Renal cortical epithelial cell (primary cell): Measurements from ENCODE around the gene ADCY4. TPM values are rescaled to one million over a fixed set of nuclear protein-coding genes. Genes with fewer than 3 reads are reported as not detected.
"Not testable (repeated sequence)": the region's sequence is repeated elsewhere in the genome, so short reads cannot be mapped to it uniquely, and the experiment has no call there.

ENCODE experiments used
- DNase-seq: peaks from one replicate; pipeline ENCODE4 v3.0.0-alpha.2; 2011; ENCODE audit warnings: low read depth
- total RNA-seq: library from RNA; depleted of rRNA; stranded (reverse); fragments of >200 nt; gene quantifications from 2 replicates; pipeline ENCODE4 v1.2.3, GENCODE V29; 2014

ADCY4 gene
- total RNA-seq, 1 donor from 2014 or later, result 0.40 TPM

DNA sequence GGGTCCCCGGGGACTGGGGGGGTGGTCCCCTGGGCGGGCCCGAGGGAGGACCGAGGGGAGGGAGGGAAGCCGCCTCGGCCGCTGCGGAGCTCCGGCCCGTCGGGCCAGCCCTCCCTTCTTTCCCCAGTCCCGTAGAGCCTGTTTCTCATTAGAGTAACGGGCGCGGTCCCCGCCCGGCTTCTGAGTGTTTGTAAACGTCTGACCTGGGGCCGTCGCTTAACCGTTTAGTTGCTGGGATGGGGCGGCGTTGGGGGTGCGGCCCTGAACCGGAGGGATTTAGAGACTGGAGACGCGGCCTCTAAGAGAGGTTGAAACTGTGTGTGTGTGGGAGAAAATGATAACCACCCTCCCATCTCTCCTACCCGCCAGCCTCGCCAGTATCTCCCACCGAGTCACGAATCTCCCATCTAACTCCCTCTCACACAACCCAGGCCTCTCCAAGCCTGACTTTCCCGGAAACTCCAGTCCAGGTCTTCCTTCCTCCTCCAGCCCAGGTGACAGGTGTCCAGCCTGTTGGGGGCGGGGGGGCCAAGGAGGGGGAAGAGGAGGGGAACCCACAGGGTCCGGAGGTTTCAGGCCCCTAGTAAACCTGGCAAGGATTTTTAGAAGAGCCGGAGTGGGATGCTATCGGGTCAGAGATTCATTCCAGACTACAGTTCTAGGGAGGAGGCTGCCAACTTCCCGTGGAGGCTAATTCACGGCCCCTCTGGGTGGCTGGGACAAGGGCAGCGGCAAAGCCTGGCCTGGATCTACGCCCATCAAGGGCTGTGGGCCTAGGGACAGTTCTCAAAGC lies 32.0 kb upstream of the ADCY4 start:
- DNase-seq, result peak; percentile 83

- DNase-seq, result peak; percentile 16
These were observed 31.5 kb upstream of the ADCY4 start for GRCh38 chr14:24366413-24366720.

DNA sequence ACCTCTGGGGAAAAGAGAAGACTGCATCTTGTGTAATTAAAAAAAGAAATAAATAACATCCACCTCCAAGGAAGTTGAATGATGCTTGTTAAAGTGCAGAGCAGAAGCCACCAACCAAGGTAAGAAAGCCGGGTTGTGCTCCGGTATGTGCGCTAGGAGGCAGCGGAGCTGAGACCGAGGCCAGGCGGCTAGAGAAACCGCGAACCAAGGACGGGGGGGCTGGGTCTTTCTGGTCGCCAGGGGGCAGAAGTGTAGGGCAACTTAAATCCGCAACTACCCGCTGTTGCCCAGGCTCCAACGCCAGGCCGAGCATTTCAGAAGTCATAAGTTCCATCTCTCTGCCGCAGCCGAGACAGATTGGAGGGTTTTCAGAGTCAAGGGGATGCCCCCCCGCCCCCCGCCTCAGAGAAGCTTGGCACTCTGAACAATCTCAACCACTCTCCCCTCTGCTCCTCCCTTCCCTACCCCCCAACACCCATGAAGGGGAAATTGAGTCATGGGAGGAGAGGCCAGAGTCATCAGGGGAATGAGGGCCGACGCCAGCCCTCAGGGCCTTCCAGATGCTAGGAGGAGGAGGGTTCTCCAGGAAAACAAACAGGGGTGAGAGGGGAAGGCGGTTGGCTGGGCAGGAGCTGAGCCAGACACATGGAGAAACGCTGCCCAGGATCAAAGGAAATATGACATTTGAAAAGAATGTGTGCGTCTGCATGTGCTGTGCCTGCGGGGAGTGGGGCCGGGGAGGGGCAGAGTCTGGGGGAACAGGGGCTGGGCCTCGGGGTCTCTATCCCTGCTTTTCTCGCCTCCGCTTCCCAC lies 30.9 kb upstream of the ADCY4 start:
- peak; percentile 82 for DNase-seq

- DNase-seq, result no peak
These were observed 30.0 kb upstream of the ADCY4 start for GRCh38 chr14:24364841-24365240.

GRCh38 chr14:24363401-24363800 lies 28.5 kb upstream of the ADCY4 start:
- no peak for DNase-seq

DNA sequence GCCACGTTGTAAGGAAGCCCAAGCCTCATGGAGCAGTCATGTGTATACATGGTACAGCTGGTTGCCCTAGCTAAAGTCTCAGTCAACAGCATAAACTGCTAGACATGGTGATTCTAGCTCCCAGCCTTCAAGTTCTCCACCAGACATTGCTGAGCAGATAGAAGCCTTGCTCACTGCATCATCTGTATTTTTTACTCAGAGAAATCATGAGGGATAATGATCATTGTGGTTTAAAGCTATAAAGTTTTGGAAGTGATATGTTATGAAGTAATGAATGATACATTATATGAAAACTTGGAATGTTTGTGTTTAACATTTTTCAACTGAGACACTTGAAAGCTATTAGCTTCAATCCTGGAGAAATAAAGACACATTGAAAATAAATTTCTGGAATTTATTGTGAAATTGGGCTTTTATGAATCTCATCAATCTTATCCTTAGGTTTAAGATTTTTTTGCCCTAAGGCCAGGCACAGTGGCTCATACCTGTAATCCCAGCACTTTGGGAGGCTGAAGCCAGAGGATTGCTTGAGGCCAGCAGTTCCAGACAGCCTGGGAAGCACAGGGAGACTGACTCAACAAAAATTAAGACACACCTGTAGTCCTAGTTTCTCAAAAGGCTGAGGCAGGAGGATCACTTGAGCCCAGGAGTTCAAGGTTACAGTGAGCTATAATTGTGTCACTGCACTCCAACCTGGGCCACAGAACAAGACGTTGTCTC lies 27.5 kb upstream of the ADCY4 start:
- no peak for DNase-seq

DNA sequence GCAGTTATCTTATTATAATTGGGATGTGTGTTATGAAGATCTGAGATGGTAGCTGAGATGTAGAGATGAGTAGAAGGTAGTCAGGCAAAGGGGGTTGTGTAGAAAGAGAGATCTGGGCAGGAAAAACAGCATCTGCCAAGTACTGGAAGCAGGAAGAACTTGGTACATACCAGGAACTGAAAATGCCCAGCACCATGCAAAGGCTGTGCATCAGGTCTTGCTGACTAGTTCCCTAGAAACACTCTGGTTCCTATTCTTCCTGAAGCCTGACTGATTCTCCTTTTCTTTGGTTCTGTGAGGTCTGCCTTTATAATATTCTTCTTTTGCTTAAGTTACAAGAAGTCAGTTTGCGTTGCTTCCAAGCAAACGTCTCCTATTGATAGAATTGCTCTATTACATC lies 26.5 kb upstream of the ADCY4 start:
- DNase-seq, result no peak

DNA sequence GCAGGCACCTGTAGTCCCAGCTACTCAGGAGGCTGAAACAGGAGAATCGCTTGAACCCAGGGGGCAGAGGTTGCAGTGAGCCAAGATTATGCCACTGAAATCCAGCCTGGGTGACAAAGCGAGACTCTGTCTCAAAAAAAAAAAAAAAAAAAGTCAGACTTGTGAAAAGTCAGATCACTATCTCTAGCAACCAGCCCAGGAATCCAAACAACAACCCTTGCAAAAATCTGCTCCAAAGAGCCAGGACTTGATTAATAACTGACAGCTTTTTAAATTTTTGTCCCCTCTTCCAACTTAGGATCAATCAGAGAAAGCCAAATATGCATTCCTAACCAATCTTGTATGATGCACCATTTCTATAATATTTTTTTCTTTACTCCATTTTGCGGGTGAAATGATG lies 25.4 kb upstream of the ADCY4 start:
- DNase-seq, result no peak

DNA sequence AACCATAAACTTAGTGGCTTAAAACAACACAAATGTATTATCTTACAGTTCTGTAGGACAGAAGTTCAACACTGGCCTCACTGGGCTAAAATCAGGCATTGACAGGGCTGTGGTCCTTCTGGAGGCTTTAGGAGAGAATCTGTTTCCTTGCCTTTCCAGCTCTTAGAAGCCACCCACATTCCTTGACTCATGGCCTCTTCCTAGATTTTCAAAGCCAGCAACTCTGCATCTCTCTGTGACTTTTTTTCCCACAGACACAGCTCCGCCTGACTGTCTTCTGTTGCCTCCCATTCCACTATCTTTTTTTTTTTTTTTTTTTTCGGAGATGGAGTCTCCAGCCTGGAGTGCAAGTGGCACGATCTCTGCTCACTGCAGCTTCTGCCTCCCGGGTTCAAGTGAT lies 21.3 kb upstream of the ADCY4 start:
- DNase-seq, result no peak

- DNase-seq, result no peak
These were observed 20.1 kb upstream of the ADCY4 start for GRCh38 chr14:24355009-24355408.

- not testable (repeated sequence) for DNase-seq
These were observed 19.6 kb upstream of the ADCY4 start for GRCh38 chr14:24354482-24354825.

DNA sequence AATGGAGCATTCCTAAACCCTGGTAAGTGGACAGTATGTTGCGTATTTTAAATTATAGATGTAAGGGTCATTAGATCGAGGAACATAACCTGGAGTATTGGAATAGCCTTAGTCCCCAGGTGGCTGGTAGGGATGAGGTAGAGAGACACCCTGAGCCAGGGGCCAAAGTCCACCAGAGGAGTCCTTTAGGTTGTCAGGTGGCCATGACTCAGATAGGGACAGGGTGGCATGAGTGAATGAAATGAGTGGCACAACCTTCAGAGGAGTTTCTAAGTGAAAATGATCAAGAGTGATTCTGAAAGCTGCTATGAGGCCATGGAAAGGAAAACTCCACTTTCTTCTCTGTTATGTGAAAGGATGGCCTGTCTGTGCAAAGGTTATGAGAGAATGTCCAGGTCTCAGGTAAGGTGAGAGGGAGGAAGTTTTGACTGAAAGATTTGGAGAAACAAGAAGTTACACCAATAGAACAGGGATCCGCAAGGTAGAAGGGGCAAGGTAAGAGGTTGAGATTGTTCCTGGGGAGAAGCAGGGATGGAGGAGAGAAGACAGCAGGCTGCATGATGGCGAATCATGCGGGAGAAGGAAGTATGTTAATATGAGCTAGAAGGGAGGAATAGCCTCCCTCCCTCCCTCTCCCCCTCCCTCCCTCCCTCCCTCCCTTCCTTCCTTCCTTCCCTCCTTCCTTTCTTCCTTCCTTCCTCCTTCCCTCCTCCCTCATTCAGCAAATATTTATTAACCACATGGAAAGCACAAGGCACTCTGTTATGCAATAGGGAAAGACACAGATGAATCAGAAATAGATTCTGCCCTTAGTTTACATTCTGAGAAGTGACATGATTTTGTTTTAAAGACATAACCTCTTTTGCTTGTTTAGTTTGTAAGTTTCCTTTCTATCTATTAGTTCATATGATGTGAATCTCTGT lies 18.9 kb upstream of the ADCY4 start:
- peak; percentile 77 for DNase-seq

DNA sequence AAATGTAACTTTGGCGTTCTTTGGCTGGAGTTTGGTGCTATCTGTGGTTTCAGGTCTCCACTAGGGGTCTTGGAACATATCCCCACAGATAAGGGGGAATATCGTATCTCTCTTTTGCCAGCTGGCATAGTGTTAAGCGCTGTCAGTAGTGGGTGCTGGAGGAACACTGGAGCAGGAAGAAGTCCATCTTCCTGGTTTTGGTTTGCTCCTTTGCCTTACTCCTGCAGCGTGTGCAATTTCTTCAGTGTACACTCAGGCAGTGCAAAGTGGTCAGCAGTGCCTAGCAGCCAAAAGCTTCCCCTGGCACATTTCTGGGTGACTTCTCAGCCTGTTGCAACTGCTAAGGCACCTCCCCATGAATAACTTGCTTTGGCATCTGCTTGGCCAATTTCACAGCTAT lies 16.6 kb upstream of the ADCY4 start:
- peak; percentile 66 for DNase-seq

DNA sequence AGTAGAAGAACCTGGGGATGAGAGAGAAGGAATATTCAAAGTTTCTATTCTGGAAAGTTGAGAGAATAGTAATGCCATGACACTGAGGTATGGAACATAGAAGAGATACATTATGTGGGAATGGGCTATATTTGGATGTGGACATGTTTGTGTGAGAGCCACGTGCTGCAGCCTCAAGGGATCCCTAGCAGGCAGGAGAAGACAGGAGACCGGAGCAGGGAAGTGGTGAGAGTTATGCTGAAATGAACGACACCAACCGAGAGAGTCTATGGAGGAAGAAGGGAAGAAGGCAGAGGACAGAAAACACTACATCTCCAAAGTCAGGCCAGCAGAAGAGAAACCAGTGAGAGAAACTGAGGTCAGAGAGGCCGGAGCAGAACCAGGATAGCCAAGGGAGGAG lies 14.9 kb upstream of the ADCY4 start:
- no peak for DNase-seq

GRCh38 chr14:24348186-24348585 lies 13.3 kb upstream of the ADCY4 start:
- DNase-seq, result no peak

DNA sequence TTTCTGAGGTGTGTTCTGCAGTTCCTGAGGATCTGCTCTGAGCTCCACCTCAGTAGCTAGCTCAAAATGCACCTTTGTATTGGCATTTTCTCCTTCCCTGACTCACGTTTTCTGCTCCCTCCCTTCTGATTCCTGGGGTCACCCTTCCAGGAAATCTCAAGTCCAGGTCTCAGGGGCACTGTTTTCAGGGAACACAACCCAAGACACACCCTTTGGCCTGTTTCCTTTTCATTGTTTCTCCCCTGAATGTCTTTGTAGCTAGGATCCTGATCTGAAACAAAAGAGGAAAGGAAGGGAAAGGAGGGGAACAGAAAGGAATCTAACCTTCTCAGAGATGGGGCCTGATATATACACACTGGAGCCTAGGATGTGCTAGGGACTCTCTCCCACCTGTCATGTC lies 12.3 kb upstream of the ADCY4 start:
- DNase-seq, result no peak

- DNase-seq, result no peak
These were observed 9.2 kb upstream of the ADCY4 start for GRCh38 chr14:24343795-24344660.

- no peak for DNase-seq
These were observed 8.0 kb upstream of the ADCY4 start for GRCh38 chr14:24342889-24343288.

- DNase-seq, result no peak
These were observed 5.7 kb upstream of the ADCY4 start for GRCh38 chr14:24340606-24341005.

DNA sequence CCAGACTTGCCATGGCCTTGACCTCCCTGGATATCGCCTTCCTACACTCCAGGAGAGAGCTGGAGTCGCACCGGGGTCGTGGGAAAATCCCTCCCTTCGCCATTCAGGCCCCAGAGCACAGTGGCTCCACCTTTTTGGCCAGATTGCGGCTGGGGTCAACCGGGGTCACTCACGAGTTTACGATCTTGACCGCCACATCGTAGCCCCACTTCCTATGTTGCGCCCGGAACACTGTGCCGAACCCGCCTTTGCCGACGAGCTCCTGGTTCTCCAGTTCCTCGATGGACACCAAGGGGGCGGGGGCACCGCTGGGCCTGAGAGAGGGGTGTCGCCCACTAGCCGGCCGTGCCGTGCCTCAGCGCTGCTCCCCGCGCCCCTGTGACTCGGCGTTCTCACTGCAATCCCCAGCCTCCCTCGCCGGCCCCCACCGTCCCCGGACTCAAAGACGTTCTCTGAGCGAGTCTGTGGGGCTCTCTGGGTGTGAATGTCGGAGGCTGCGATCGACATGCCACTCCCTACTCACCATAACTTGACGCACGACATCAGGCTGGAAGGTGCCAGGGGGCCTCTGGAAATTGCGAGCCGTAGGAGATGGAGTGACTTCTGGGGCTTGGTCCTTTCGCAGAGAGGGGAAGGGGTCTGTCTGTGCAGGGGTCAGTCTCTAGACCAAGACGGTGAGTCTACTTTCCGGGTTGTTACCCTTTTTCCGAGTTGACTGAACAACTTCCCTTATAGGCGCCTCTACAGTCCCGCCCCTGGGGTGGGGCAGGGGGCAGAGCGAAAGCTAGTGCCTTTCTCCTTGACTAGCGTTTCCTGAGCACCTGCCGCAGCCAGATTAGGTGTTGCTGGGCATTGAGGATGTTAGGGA lies 4.6 kb upstream of the ADCY4 start, which contains the start of gene RIPK3:
Gene RIPK3, minus strand, starts transcription at position 708 of the 868 bp plus-strand sequence. Its CDS starts 165 bp downstream, at position 543.
- no peak for DNase-seq
